ENCODE results near the gene NINJ1. TPM values are rescaled to one million over a fixed set of nuclear protein-coding genes. Genes with fewer than 3 reads are reported as not detected.
A peak's percentile ranks its signal among the peaks of the same experiment; 100 is the strongest.

The NINJ1 gene
- total RNA-seq, 1 donor from 2014 or later, result 53.5 TPM

DNA sequence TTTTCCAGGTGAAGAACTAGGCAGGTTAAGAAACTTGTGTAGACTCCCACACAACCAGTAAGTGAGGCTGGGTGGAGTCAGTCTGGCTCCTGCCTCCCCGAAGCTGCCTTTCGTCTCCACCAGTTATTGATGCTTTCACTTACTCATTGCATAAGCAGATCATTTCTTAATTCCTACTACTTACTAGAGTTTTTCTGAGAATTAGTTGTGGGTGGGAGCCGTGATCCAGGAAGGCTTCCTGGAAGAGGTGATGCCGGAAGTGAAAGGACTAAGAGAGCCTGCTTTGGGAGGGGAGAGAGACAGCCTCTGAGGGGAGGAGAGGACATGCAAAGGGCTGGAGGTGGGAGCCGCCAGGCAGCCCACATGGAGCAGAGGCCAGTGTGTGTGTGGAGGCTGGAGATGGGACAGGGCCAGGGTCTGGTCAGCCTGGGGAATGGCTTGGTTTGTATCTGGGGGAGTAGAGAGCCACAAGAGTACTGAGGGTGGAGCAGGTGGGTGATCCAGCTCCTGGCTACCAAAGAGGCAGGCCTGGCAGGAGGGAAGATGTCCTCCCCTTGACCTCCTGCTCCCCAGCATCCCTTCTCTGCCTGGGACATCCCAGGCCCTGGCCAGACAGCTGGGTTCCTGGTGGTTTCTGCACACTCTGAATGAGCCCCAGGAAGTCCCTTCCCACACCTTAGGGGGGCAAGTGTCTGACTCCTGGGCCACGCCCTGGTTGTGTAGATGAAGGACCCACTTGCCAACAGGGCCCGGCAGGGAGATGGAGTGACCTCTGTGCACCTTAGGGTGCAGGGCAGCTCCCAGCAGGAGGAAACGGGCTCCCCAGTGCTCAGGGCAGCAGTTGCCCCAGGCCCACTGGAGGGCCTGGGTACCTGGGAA lies 50.2 kb downstream of the NINJ1 start:
- DNase-seq (ENCODE audit: low spot score) (peak; percentile 47), ATAC-seq (no peak)
- intact Hi-C loops (cut with DNase I), result no loop called here

DNA sequence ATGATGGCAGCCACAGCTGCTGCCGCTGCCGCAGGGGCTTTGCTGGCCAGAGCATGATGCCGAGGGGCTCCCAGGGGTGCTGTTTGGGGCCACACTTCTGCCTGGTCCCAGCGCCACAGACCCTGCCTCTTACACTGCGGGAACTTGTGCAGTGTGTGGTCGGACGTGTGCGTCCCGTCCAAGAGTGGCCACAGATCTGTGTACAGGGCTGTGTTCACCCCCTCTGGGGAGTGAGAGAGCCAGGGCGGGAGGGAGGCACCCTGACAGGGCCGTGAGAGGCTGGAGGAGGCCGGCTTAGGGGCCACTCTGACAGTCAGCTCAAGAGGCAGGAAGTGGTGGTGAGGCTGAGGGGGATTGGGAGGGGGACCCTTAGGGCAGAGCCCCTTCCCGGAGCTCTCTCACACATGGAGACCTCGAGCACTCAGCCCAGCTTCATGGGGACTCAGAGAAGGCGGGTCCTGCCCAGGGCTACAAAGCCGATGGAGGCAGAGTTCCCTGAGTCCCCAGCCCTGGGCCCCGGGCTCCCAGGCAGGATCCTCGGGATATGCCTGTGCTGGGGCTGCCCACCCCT lies 51.1 kb downstream of the NINJ1 start:
- intact Hi-C loops (cut with DNase I), result no loop called here
- DNase-seq (ENCODE audit: low spot score) (peak; percentile 49), ATAC-seq (no peak)

DNA sequence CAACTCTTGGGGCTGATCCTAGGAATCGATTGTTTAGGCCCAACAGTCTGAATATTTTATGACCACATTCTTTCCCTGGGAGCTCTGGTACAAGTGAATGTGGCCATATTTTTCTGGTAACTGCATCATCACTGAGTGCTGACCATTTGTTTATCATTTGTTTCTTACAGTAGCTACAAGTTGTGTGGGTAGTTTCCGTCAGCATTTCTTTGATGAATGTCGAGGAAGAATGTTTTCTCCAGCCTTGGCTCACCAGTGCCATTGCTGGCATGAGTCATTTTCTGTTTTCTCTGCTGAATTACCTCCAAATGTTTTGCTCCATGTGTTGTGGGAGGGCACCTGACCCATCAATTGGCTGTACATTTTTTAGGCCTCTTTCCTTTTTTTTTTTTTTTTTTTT lies 52.1 kb downstream of the NINJ1 start:
- ATAC-seq (no peak), DNase-seq (ENCODE audit: low spot score) (no peak)
- intact Hi-C loops (cut with DNase I), result no loop called here

DNA sequence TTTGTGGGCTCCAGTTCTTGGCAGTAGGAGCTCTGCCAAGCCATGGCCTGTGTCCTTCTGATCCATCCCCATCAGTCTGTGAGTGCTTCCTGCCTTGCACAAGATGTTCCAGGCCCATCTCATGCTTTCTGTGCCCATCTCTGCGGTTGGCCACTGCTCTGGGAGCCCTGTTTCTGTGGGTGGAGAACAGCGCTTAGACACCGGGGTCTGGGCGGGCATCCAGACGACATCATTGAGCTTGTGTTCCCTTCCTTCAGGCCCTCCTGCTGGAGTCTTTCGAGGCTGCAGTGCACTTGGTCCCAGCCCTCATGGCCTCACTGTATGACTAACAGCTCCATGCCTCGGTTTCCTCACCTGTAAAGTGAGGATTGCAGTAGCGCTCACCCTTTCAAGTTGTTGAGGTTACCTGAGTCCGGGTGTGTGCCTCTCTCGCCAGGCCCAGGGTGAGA lies 52.9 kb downstream of the NINJ1 start:
- ATAC-seq, result no peak
- intact Hi-C loops (cut with DNase I), result no loop called here

DNA sequence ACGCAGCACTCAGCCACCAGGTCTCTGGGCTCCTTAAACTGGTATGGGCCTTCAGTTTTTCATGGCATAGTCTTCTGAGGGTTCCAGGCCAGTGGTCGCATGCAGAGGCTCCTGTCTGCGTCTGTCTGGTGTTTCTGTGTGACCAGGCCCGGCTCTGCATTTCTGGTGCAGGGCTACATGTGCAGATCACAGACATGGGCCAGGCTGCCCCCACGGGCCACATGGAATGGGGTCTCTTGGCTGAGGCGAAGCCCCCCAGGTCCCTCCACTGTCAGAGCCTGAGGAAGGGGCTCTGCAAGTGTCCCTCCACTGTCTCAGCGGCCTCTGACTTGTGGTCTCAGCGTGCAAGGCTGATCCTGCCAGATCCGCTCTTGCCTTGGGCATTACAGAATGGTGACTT lies 53.6 kb downstream of the NINJ1 start:
- intact Hi-C loops (cut with DNase I), result no loop called here
- DNase-seq (ENCODE audit: low spot score) (peak; percentile 39), ATAC-seq (no peak)

More for the DNA sequence above, 52.9 kb downstream of the NINJ1 start:
- DNase-seq (ENCODE audit: low spot score), result peak; percentile 42

DNA sequence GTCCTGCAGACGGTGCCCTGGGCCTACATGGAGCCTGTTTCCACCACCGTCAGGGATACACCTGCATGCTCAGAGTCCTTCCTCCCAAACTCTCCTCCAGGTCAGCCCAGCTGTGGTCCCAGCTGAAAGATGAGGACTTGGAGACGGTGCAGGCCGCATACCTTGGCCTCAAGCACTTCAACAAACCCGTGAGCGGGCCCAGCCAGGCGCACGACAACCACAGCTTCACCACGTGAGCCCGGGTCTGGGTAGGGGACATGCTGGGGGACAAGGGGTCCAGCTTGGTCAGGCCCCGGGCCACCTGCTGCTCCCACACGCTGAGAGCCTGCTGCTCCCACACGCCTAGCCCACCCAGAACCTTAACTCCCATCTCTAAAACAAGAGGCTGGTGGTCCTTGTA lies 54.7 kb downstream of the NINJ1 start:
- no peak for ATAC-seq
- peak; percentile 38 for DNase-seq (ENCODE audit: low spot score)
- intact Hi-C loops (cut with DNase I), result no loop called here

DNA sequence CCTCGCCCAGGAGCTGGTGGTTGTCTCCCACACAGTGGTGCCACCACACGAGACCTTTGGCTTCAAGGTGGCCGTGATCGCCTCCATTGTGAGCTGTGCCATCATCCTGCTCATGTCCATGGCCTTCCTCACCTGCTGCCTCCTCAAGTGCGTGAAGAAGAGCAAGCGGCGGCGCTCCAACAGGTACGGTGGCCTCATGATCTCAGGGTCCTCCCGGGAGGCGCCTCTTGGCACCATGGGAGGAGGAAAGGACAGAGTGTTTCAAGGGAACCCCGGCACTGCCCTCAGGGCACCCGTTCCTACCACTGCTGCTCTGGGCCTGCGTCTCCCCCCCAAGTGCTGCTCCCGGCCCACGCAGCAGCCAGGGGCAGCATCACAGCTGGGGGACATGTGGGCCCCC lies 56.2 kb downstream of the NINJ1 start:
- intact Hi-C loops (cut with DNase I), result no loop called here
- DNase-seq (ENCODE audit: low spot score) (no peak), ATAC-seq (no peak)

DNA sequence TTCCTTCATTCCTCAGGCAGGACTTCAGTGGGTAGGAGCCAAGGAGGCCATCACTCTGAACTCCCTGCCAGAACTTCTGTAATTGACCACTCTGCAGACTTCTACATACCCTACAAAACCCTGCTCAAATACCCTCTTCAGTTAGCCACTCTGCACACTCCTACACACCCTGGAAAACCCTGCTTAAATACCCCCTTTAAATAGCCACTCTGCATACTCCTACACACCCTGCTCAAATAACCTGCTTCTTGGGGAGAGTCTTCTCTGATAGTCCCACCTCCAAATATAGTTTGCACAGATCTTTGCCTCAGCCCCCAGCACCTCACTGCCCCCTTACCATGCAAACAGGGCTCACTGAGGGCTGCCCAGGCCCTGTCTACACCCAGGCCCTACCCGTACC lies 56.7 kb downstream of the NINJ1 start:
- intact Hi-C loops (cut with DNase I), result no loop called here
- ATAC-seq, result no peak
- no peak for DNase-seq (ENCODE audit: low spot score)

DNA sequence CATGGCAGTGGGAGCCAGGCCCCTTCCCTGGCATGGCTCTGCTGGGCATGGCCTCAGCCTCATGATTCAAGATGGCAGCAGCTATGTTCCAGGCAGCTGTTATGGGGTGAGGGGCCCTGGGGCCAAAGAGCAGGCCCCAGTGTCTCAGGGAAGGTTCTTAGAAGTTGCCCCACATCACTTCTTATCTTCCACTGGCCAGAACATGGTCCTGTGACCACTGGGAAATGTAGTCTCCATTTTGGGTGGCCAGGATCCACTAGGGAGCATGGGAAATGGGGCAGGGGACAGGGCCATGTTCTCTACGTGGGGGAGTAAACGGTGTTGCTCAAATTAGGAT lies 57.3 kb downstream of the NINJ1 start:
- ATAC-seq (no peak), DNase-seq (ENCODE audit: low spot score) (no peak)
- intact Hi-C loops (cut with DNase I), result no loop called here

DNA sequence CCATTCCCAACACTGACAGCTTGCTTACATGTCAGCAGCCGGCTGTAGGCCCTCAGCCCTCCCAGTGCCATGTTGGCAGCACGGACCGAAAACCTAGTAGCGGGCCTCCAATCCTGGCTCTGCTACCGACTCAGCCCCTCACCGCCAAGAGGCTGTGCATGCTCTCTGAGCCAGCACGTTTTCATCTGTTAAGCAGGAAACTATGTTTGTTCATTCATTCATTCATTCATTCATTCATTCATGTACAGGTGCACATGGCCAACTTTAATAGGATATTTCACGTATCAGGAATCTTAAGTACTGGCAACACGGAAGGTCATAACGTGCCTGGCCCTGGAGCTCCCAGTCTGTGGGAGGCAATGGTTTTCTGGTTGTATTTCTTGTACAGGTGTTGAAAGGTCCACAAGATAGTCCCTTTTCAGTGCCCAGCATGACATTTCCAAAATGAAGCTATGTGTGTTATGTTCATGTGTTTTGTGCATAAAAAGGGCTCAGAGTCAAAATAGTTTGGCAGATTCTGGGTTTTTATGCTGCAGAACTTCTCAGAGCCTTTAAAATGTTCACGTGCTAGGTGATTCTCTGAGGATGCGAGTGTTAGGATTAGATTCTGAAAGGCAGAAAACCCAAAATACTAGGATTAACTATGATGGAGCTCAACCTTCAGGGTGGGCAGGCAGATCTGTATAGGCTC lies 57.8 kb downstream of the NINJ1 start:
- no peak for ATAC-seq
- intact Hi-C loops (cut with DNase I), result no loop called here
- DNase-seq (ENCODE audit: low spot score), result no peak

DNA sequence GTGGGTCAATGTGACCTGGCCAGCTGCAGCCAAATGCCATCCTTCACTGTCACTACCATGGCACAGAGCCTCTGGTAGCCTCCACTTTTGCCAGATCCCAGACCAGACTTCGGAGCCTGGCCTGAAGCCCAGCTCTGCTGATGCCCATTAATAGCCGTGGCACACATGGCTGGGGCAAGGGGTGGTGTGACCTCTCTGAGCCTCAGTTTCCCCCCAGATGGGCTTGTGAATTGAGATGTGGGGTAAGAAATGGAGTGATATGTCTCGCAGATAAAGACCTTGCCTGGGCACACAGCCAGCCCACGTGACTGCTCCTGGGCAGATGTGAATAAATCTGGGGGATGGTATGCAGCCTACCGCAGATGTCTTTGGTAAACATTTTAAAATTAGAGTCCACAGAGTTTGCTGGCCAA lies 61.7 kb downstream of the NINJ1 start:
- no peak for ATAC-seq
- intact Hi-C loops (cut with DNase I), result no loop called here
- DNase-seq (ENCODE audit: low spot score), result no peak

Other genes with a start within 250 kb of the NINJ1 start
- 11.1 TPM for gene FGD3, start 186.7 kb downstream of the NINJ1 start, total RNA-seq
- gene SUSD3, start 75.5 kb downstream of the NINJ1 start, total RNA-seq, result 6.6 TPM
- gene CARD19, start 38.0 kb downstream of the NINJ1 start, total RNA-seq, result 36.6 TPM
- gene WNK2, start 49.9 kb upstream of the NINJ1 start, total RNA-seq, result 6.6 TPM